ENCODE measurements around the gene GSTM2.
"Not testable (repeated sequence)": the region's sequence is repeated elsewhere in the genome, so short reads cannot be mapped to it uniquely, and the experiment has no call there.

Gene GSTM2

DNA sequence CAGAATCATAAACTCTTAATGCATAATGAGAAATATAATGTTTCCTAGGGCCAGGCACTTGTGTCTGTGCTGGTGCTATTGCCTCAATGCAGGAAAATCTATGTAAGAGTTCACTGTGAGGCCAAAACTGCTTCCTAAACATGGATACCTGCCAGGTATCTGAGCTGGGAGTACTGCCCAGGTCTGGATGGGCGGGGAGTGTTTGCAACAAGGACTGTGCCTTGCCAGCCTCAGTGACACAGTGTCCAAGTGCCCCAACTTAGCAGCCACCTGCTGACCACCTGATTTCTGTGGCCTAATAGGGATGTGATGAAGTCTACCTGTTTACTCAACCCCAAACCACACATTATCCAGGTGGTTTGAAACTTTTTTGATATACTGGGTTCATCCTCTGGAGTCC lies 17.5 kb downstream of the GSTM2 start:
- DNase-seq, result not testable (repeated sequence)

DNA sequence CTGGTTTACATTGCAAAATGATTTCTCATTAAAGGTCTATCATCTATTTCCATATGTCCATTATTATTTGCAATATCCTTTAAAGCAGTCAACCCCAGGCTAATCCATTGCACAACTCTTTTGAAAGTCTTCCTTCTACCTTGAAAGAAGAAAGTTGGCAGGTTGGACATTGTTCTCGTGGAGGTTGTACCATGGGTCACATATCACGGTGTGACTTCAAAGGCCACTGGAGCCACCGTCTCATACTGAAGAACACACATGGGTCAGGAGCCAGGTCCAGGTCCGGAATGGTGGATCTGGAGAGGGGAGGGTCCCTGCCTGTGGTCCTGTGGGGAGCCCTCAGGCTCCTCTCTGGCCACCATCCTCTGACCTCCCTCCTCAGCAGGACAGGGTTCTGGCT lies 18.0 kb downstream of the GSTM2 start:
- not testable (repeated sequence) for DNase-seq

GRCh38 chr1:109687109-109687508 lies 19.3 kb downstream of the GSTM2 start:
- DNase-seq, result not testable (repeated sequence)

GRCh38 chr1:109687641-109688499 lies 20.0 kb downstream of the GSTM2 start, which contains the start of gene GSTM1:
Gene GSTM1 (plus strand): TSS chr1:109687817. CDS start chr1:109687874, 57 bp downstream.
- DNase-seq, result peak; percentile 52

GRCh38 chr1:109689844-109690405 lies 22.1 kb downstream of the GSTM2 start:
- DNase-seq, result no peak

DNA sequence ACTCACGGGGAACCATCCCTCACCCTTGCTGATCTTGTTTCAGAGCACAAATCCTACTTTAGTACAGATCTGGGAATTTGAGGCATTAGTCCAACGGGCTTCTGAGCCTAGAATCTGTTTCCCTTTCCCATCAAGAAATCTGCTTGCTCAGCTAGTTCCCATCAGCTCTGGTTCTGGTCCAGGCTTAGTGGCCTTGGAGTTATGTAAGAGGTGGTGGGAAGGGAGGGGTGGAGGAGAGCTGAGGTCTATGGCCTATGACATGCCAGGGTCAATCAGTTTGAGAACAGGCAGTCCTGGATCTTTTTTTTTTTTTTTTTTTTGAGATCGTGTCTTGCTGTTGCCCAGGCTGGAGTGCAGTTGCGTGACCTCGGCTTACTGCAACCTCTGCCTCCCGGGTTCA lies 23.9 kb downstream of the GSTM2 start:
- no peak for DNase-seq

- DNase-seq, result not testable (repeated sequence)
Observed at GRCh38 chr1:109694400-109694799, 26.5 kb downstream of the GSTM2 start.

DNA sequence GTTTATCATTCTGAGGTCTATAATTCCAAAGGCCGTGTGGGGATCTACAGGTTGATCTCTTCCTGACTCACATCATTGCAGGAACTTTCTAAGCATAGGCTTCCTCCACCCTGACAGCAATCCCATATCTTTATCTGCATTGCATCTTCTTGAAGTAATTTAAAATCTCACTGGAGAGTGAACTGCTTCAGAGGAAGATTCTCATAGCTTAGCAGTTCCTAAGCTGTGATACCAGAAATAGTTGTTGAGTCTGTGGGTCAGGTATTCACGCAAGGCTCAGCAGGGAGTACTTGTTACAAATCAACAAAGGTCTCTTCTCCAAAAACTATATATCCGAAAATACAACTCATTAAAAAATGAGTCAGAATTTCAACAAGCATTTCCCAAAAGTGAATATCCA lies 27.3 kb downstream of the GSTM2 start:
- DNase-seq, result not testable (repeated sequence)

DNA sequence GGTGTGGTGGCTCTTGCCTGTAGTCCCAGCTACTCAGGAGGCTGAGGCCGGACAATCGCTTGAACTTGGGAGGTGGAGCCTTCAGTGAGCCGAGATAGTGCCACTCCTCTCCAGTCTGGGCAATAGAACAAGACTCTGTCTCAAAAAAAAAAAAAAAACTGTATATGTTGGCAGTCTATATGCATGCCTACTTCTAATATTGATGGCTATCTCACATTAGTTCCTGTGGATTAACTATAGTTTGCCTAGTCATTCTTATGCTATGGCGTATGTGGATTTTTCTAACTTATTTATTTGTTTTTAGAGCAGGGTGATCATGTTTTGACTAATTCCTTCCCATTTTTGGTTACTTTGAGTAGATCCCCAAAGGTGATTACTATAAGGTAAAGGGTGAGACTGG lies 29.2 kb downstream of the GSTM2 start:
- DNase-seq, result no peak

DNA sequence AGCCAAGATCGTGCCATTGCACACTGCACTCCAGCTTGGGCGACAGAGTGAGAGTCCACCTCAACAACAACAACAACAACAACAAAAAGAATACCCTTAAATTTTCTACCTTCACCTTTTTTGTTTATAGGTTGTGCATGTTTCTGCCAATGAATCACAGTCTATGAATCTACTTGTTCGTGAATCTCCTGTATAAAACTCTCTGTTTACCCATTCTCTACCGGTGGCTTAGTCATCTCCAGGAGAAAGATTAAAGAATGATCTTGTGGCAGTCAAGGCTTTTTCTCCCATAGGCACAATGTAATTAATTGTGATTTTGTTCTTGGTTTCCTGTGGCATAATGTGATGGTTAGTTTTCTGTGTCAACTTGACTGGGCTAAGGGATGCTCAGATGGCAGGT lies 30.0 kb downstream of the GSTM2 start:
- not testable (repeated sequence) for DNase-seq

GRCh38 chr1:109702940-109703339 lies 35.1 kb downstream of the GSTM2 start:
- DNase-seq, result not testable (repeated sequence)

DNA sequence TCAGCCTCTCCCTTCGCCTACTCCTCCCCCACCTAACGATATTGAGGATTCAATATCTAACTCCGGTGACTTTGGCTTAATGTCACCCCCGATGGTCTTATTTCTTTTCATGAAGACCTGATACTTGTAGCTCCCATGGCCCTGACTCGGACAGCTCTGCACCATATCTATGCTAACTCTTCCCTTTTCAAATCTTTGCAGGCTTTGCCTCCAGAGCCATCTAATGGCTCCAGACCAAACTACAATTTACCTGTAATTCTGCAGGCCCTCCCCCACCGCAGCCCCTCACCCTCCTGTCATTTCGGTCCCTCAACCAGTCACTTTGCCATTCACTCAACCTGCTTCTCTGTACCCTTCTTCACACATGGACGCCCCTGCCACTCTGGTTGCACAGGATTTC lies 36.3 kb downstream of the GSTM2 start:
- DNase-seq, result no peak

DNA sequence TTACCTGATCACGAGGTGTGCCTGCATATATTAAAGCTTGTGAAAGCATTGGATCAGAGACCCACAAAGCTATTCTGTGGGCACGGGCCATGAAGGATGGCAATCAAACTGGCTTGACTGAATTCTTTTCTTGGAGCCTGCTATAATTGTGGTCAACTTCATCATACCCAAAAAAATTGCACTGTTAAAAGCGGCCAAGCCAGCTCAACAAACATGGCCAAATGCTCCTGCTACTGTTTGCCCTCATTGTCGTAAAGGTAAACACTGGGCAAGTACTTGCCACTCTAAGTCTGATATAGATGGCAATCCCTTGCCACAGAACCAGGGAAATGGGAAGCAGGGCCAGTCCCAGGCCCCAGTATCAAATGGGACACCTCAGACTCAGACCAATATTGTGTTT lies 37.6 kb downstream of the GSTM2 start:
- no peak for DNase-seq

- not testable (repeated sequence) for DNase-seq
Observed at GRCh38 chr1:109708949-109709348, 41.1 kb downstream of the GSTM2 start.

GRCh38 chr1:109709822-109710221 lies 42.0 kb downstream of the GSTM2 start:
- DNase-seq, result not testable (repeated sequence)

GRCh38 chr1:109711593-109712320 lies 43.9 kb downstream of the GSTM2 start, which contains the start of gene GSTM5:
Gene GSTM5 (plus strand): TSS chr1:109712251. CDS start chr1:109712313, 62 bp downstream.
- DNase-seq, result not testable (repeated sequence)

- no peak for DNase-seq
Observed at GRCh38 chr1:109712321-109712864, 44.5 kb downstream of the GSTM2 start.

DNA sequence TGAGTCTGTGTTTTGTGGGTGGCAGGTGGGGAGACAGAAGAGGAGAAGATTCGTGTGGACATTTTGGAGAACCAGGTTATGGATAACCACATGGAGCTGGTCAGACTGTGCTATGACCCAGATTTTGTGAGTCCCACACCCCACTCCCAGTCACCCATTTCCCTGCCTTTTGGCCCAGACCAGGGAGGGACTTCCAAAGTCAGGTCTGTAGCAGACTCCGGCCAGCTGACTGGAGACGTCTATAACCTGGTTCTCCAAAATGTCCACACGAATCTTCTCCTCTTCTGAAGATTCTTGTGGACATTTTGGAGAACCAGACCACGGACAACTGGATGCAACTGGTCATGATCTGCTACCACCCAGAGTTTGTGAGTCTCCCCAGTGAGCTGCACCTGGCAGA lies 45.8 kb downstream of the GSTM2 start:
- DNase-seq, result no peak

- no peak for DNase-seq
Observed at GRCh38 chr1:109714661-109715372, 47.0 kb downstream of the GSTM2 start.

DNA sequence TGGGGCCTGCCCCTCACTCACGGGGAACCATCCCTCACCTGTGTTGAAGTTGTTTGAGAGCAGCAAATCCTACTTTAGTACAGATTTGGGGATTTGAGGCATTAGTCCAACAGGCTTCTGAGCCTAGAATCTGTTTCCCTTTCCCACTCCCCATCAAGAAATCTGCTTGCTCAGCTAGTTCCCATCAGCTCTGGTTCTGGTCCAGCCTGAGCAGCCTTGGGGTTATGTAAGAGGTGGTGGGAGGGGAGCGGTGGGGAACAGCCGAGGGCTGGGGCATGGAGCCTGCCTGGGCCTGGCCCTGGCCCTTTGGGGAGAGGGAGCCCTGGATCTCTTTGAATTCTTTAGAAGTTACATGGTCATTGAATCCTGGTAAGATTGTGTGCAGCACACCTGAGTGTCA lies 48.3 kb downstream of the GSTM2 start:
- no peak for DNase-seq

- no peak for DNase-seq
Observed at GRCh38 chr1:109716570-109717090, 48.8 kb downstream of the GSTM2 start.

GRCh38 chr1:109717729-109718128 lies 49.9 kb downstream of the GSTM2 start:
- DNase-seq, result no peak
